Endothelial cell of umbilical vein (primary cell): ENCODE measurements around the gene KANSL1L. TPM values are rescaled to one million over a fixed set of nuclear protein-coding genes. Genes with fewer than 3 reads are reported as not detected.

Experiments
- BruUV-seq: library from RNA; stranded (reverse); fragments of 400-500 nt; replicated peaks from 2 replicates; lab custom pipeline; 2021; lab: Mats Ljungman, UMichigan
- CTCF ChIA-PET: fragments of 300-600, 350-600 bp; sonication (Branson Sonifier 250); formaldehyde crosslinking; loops from one replicate; lab custom pipeline; 2021; ENCODE audit warnings: antibody characterized with exemption, inconsistent platforms; lab: Charles Lee
- POLR2A ChIA-PET: fragments of 300-600, 350-600 bp; sonication (Branson Sonifier 250); formaldehyde crosslinking; loops from one replicate; lab custom pipeline; 2021; ENCODE audit warnings: antibody characterized with exemption, inconsistent platforms; lab: Charles Lee
- DNase-seq: peaks from one replicate; pipeline ENCODE4 v3.0.0-alpha.2; 2011; ENCODE audit warnings: low read depth, low spot score
- FAIRE-seq: peaks from 2 replicates; lab custom pipeline; 2011; peaks lifted over from hg19 to GRCh38; lab: Jason Lieb, UNC
- H2AFZ ChIP-seq: 2 replicates; pipeline ENCODE4 v1.6.0; 2012; ENCODE audit warnings: low read depth, low read length, control low read depth, inconsistent platforms
- H3K27ac ChIP-seq: 2 replicates; pipeline ENCODE4 v1.5.1; 2011; ENCODE audit warnings: low read depth, mild to moderate bottlenecking, control low read depth, low read length, moderate library complexity; ENCODE audit not compliant: insufficient read depth
- H3K27me3 ChIP-seq, 2 experiments: 2 replicates each; pipeline versions ENCODE4 v1.6.0 to v1.6.1; 2011; ENCODE audit warnings: low read length in 2 of 2, mixed read lengths in 1 of 2; ENCODE audit not compliant: control insufficient read depth in 2 of 2, insufficient read depth in 2 of 2
- H3K36me3 ChIP-seq, 2 experiments: 2 replicates in 1 of 2; 3 replicates in 1 of 2; pipeline ENCODE4 v1.5.1; 2011; ENCODE audit warnings: low read length in 2 of 2, mild to moderate bottlenecking in 1 of 2, moderate library complexity in 1 of 2; ENCODE audit not compliant: control insufficient read depth in 2 of 2, insufficient read depth in 2 of 2; ENCODE audit errors: extremely low read depth in 1 of 2
- H3K4me1 ChIP-seq: 3 replicates; pipeline ENCODE4 v1.5.1; 2011; ENCODE audit warnings: mild to moderate bottlenecking, low read length; ENCODE audit not compliant: control insufficient read depth, insufficient read depth; ENCODE audit errors: extremely low read depth
- H3K4me2 ChIP-seq: 2 replicates; pipeline ENCODE4 v1.6.1; 2011; ENCODE audit warnings: low read length, control low read depth, mixed read lengths; ENCODE audit not compliant: insufficient read depth
- H3K4me3 ChIP-seq, 3 experiments: fragments of 200-600 bp in 1 of 3; sonication (generic), shearing (Covaris generic) in 1 of 3; replicated peaks in 1 of 3; 2 replicates each; pipeline ENCODE4 v1.5.1; 2011 to 2016; ENCODE audit warnings: control low read depth in 3 of 3, low read length in 3 of 3, mild to moderate bottlenecking in 2 of 3, inconsistent platforms in 1 of 3, low read depth in 1 of 3, moderate library complexity in 1 of 3; ENCODE audit not compliant: insufficient read depth in 1 of 3
- H3K79me2 ChIP-seq: 2 replicates; pipeline ENCODE4 v1.6.0; 2012; ENCODE audit warnings: low read length, inconsistent platforms; ENCODE audit not compliant: control insufficient read depth, insufficient read depth
- H3K9ac ChIP-seq: replicated peaks from 2 replicates; pipeline ENCODE3; 2011; ENCODE audit warnings: low read length, control low read depth; ENCODE audit not compliant: insufficient read depth; ENCODE audit errors: extremely low read depth
- H3K9me1 ChIP-seq: replicated peaks from 3 replicates; pipeline ENCODE4 v1.6.0; 2011; ENCODE audit warnings: mild to moderate bottlenecking, low read length; ENCODE audit not compliant: control insufficient read depth, insufficient read depth; ENCODE audit errors: extremely low read depth
- H3K9me3 ChIP-seq: replicated peaks from 2 replicates; pipeline ENCODE4 v1.5.1; 2012; ENCODE audit warnings: low read length, inconsistent platforms; ENCODE audit not compliant: control insufficient read depth, insufficient read depth
- H4K20me1 ChIP-seq: replicated peaks from 2 replicates; pipeline ENCODE3; 2011; ENCODE audit warnings: mild to moderate bottlenecking, low read length; ENCODE audit not compliant: control insufficient read depth, insufficient read depth; ENCODE audit errors: extremely low read depth
- EZH2 ChIP-seq: IDR thresholded peaks from 2 replicates; pipeline ENCODE4 v1.6.1; 2012; ENCODE audit warnings: borderline replicate concordance, low read depth, mild to moderate bottlenecking, moderate library complexity, low read length, inconsistent platforms; ENCODE audit not compliant: severe bottlenecking
- FOS ChIP-seq: IDR thresholded peaks from 2 replicates; pipeline ENCODE4 v1.6.1; 2011; ENCODE audit warnings: mild to moderate bottlenecking, low read length, moderate library complexity, borderline replicate concordance; ENCODE audit not compliant: insufficient read depth
- GATA2 ChIP-seq: IDR thresholded peaks from 2 replicates; pipeline ENCODE4 v1.7.0; 2011; ENCODE audit warnings: low read depth, mild to moderate bottlenecking, moderate library complexity, mixed read lengths, low read length; ENCODE audit not compliant: insufficient read length, insufficient read depth
- JUN ChIP-seq: IDR thresholded peaks from 2 replicates; pipeline ENCODE4 v1.6.1; 2011; ENCODE audit warnings: borderline replicate concordance, low read depth; ENCODE audit not compliant: insufficient read length, insufficient read depth
- MYC ChIP-seq: IDR thresholded peaks from one replicate; pipeline ENCODE4 v1.6.1; 2011; ENCODE audit warnings: mild to moderate bottlenecking, low read depth, low read length
- POLR2A ChIP-seq: IDR thresholded peaks from 2 replicates; pipeline ENCODE4 v1.6.1; 2012; ENCODE audit warnings: low read depth, mild to moderate bottlenecking, control low read depth, low read length
- POLR2AphosphoS5 ChIP-seq: IDR thresholded peaks from 2 replicates; pipeline ENCODE4 v1.6.1; 2012; ENCODE audit warnings: low read depth, mild to moderate bottlenecking, control low read depth, low read length, moderate library complexity; ENCODE audit not compliant: insufficient read depth
- dilution Hi-C: fragments of 300-500 bp; cut with MboI; formaldehyde crosslinking; loops from one replicate; pipeline ENCODE4 v1.15.0; 2019; ENCODE audit warnings: low sequenced_read_pairs; ENCODE audit not compliant: extremely low pct_ligation_motif_present
- intact Hi-C: fragments of 100-400 bp; cut with micrococcal nuclease; formaldehyde crosslinking; loops from one replicate; pipeline ENCODE4 v1.10.0; 2022
- polyA plus RNA-seq, 4 experiments: library from polyadenylated mRNA; depleted of rRNA in 3 of 4; stranded (reverse) in 3 of 4; unstranded in 1 of 4; fragments of >200 nt; gene quantifications; 2 replicates each; pipeline versions ENCODE4 v1.2.1 to v1.2.3, GENCODE V29; 2011 to 2012; ENCODE audit warnings: missing spikeins in 1 of 4
- total RNA-seq: library from RNA; stranded (reverse); gene quantifications from 2 replicates; pipeline ENCODE4 v1.2.3, GENCODE V29; 2021
- TF ChIP-seq, protein P1 (sequence below): IDR thresholded peaks from 2 replicates; pipeline ENCODE4 v1.6.1; 2011; ENCODE audit not compliant: insufficient read depth, insufficient read length
- TF ChIP-seq, protein P2 (sequence below), 2 donors: IDR thresholded peaks; 1 replicate in 1 of 2; 2 replicates in 1 of 2; pipeline ENCODE4 v1.5.1; 2011; ENCODE audit warnings: low read length in 2 of 2, mild to moderate bottlenecking in 2 of 2, moderate library complexity in 2 of 2, control low read depth in 1 of 2, inconsistent platforms in 1 of 2, low read depth in 1 of 2; ENCODE audit not compliant: insufficient read depth in 1 of 2; ENCODE audit errors: extremely low read depth in 1 of 2

KANSL1L gene
- total and polyA plus RNA-seq, 2 donors (not counting 3 experiments of a cell fraction or from before 2014, with no cell fraction given), result 4.3 to 14.0 TPM

DNA sequence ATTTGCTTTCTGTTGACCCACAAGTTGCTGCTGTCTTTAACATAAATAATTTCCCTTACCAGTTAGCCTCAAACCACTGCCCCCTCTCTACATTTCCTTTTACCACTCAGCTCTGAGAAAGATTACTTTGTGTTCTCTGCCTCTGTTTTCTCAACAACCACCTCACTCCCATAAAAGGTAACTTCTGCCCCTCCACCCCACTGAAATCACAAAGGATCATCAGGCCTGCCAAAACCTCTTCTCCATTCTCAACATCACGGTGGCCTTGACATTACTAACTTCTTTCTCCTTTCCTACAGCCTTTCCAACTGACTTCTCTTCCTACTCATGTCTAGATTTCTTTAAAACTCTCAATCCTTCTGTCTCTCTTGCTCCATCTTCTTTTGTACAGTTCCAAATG, 43.9 kb upstream of the KANSL1L start:
- H3K9me1 ChIP-seq, result no peaks in the 10 kb centered on the region
- no peaks in the 10 kb centered on the region for H3K79me2 ChIP-seq
- H3K27ac ChIP-seq, result no peak overlapping the region
- no peak for TF ChIP-seq MYC
- TF ChIP-seq, protein P1, sequence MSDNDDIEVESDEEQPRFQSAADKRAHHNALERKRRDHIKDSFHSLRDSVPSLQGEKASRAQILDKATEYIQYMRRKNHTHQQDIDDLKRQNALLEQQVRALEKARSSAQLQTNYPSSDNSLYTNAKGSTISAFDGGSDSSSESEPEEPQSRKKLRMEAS, result no peak
- TF ChIP-seq JUN, result no peak
- TF ChIP-seq GATA2, result no peak
- no peak for TF ChIP-seq POLR2AphosphoS5
- TF ChIP-seq, protein P2, sequence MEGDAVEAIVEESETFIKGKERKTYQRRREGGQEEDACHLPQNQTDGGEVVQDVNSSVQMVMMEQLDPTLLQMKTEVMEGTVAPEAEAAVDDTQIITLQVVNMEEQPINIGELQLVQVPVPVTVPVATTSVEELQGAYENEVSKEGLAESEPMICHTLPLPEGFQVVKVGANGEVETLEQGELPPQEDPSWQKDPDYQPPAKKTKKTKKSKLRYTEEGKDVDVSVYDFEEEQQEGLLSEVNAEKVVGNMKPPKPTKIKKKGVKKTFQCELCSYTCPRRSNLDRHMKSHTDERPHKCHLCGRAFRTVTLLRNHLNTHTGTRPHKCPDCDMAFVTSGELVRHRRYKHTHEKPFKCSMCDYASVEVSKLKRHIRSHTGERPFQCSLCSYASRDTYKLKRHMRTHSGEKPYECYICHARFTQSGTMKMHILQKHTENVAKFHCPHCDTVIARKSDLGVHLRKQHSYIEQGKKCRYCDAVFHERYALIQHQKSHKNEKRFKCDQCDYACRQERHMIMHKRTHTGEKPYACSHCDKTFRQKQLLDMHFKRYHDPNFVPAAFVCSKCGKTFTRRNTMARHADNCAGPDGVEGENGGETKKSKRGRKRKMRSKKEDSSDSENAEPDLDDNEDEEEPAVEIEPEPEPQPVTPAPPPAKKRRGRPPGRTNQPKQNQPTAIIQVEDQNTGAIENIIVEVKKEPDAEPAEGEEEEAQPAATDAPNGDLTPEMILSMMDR (IDR thresholded peaks at IDR 0.05; ENCODE audit: extremely low read depth in 1 of 2, insufficient read depth in 1 of 2, low read depth in 1 of 2, low read length in 2 of 2), result no peak
- no peak for TF ChIP-seq FOS
- no peak for TF ChIP-seq POLR2A
- no peak for TF ChIP-seq EZH2
- H3K4me1 ChIP-seq, result no peaks in the 10 kb centered on the region
- H3K9me3 ChIP-seq, result no peaks in the 10 kb centered on the region
- ChIA-PET POLR2A (no interaction called here), CTCF (interaction anchor here (1.1 to 1.5 kb wide), 3 partner anchors 13 to 259 kb away, joined by 3 to 4 read pairs (median 3); no protein-coding TSS in a partner anchor)
- BruUV-seq, result no TSS peak
- DNase-seq (no peak), FAIRE-seq (no peak)
- no peak overlapping the region for H3K9ac ChIP-seq
- no peaks in the 10 kb centered on the region for H3K36me3 ChIP-seq
- no peak overlapping the region for H2AFZ ChIP-seq
- dilution Hi-C loops, result no loop called here
- no peak overlapping the region for H3K4me3 ChIP-seq
- H3K27me3 ChIP-seq, result peaks cover 0 to 5% of the 10 kb centered on the region in 2 experiments
- H3K4me2 ChIP-seq, result no peak overlapping the region
- no peaks in the 10 kb centered on the region for H4K20me1 ChIP-seq
- intact Hi-C loops, result no loop called here
